Bronchus fibroblast of lung (primary cell): ENCODE results near the gene PNMA3. TPM values are rescaled to one million over a fixed set of nuclear protein-coding genes. Genes with fewer than 3 reads are reported as not detected.

Experiments used
- total RNA-seq: library from RNA; depleted of rRNA; stranded (reverse); fragments of >200 nt; gene quantifications from 2 replicates; pipeline ENCODE4 v1.2.3, GENCODE V29; 2015

The PNMA3 gene
- not detected in 2 replicates for total RNA-seq

GRCh38 chrX:153055871-153056749 is at the start of gene PNMA3:
TSS of gene PNMA3 (plus strand) at chrX:153056470. CDS start at chrX:153057056, 586 bp downstream.

GRCh38 chrX:153071909-153072583 is 15.8 kb downstream of the PNMA3 start, which contains the start of gene PNMA6A:
TSS of gene PNMA6A (plus strand) at chrX:153072454. CDS start at chrX:153073063, 609 bp downstream.

Other genes starting within 250 kb of the PNMA3 start
- 36.7 and 39.3 TPM in 2 replicates for gene CETN2, start 225.7 kb upstream of the PNMA3 start, total RNA-seq
- 55.8 and 60.1 TPM in 2 replicates for gene NSDHL, start 225.4 kb upstream of the PNMA3 start, total RNA-seq
- 6.2 and 6.6 TPM in 2 replicates for gene ZNF185, start 158.4 kb upstream of the PNMA3 start, total RNA-seq
- not detected in 2 replicates for gene PNMA5, start 62.4 kb upstream of the PNMA3 start, total RNA-seq
- 1.8 and 3.1 TPM in 2 replicates for gene PNMA6A, start 16.0 kb downstream of the PNMA3 start, total RNA-seq
- not detected in 2 replicates for gene MAGEA1, start 122.8 kb downstream of the PNMA3 start, total RNA-seq